ENCODE results near the gene NAT16. TPM values are rescaled to one million over a fixed set of nuclear protein-coding genes. Genes with fewer than 3 reads are reported as not detected.

Gene NAT16
- total RNA-seq, 5 donors from 2014 or later (not counting 1 experiment from before 2014, with no cell fraction given), result not detected

DNA sequence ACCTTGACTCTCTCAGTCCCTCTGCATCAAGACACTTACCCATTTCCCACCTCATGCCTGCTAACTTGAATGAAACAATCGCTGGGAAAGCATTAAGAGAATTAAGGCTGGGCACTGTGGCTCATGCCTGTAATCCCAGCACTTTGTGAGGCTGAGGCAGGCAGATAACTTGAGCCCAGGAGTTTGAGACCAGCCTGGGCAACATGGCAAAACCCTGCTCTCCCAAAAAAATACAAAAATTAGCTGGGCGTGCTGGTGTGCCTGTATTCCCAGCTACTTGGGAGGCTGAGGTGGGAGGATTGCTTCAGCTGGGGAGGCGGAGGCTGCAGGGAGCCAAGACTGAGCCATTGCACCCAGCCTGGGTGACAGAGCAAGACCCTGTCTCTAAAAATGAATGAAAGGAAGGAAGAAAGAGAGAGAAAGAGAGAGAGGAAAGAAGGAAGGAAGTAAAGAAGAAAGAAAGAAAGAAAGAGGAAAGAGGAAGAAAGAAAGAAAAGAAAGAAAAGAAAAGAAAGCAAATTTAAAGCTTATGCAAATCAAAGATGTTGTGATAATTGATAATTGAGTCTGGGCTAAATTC, 52.5 kb downstream of the NAT16 start:
- DNase-seq, result no peak
- Mint-ChIP-seq H3K36me3 (no peaks in the 10 kb centered on the region), H3K4me1 (peaks cover 27 to 37% (median 30%) of the 10 kb centered on the region in 3 donors), H3K27ac (peak overlapping the region; percentile 12 to 28), H3K9me3 (no peaks in the 10 kb centered on the region), H3K4me3 (peak overlapping the region in 1 of 3 donors; percentile 56), H3K27me3 (peaks cover 35 to 67% of the 10 kb centered on the region in 2 donors)
- Histone ChIP-seq H3K36me3 (ENCODE audit: control insufficient read depth in 2 of 2, extremely low read depth in 1 of 2, insufficient read depth in 1 of 2, low read length in 1 of 2) (no peaks in the 10 kb centered on the region), H3K4me3 (ENCODE audit: control insufficient read depth in 1 of 2, extremely low read depth in 1 of 2, low read length in 1 of 2) (peak overlapping the region in 1 of 2 donors; percentile 11), H3K27ac (ENCODE audit: low read length) (no peak overlapping the region), H3K27me3 (replicated peaks in 1 of 2; ENCODE audit: control insufficient read depth in 2 of 2, extremely low read depth in 1 of 2, insufficient read depth in 2 of 2, low read length in 1 of 2) (peaks cover 2 to 74% of the 10 kb centered on the region in 2 experiments), H3K4me1 (ENCODE audit: control insufficient read depth in 1 of 2, extremely low read depth in 1 of 2, insufficient read depth in 2 of 2, low read length in 2 of 2) (peaks cover 3 to 27% of the 10 kb centered on the region in 2 experiments), H3K9me3 (no peaks in the 10 kb centered on the region)
- WGBS (ENCODE audit: insufficient coverage), result 90% methylated on average over 2 of the region's 3 CpGs
- no peak for ATAC-seq (replicated peaks in 1 of 4)
- ChIA-PET CTCF (no interaction called here), POLR2A (interaction anchor here in 1 of 2 donors (0.6 kb wide), 1 partner anchor 1811 kb away, joined by 5 read pairs; no protein-coding TSS in a partner anchor)

GRCh38 chr7:101126651-101127459, 53.2 kb downstream of the NAT16 start, which contains the start of gene SERPINE1:
SERPINE1 (plus strand) TSS chr7:101127104; CDS start chr7:101128394, 1,290 bp downstream.
- H3K27ac Mint-ChIP-seq, result peak within 1 kb of the TSS; percentile 12 to 28
- no peak within 1 kb of the TSS for H3K27ac ChIP-seq (ENCODE audit: low read length)
- H3K4me1 Mint-ChIP-seq, result peaks cover 32 to 42% (median 36%) of the 10 kb centered on the region in 3 donors
- ChIA-PET POLR2A (no interaction called here), CTCF (interaction anchor here in 1 of 2 donors (0.6 to 1.4 kb wide), 2 partner anchors 17 to 67 kb away, joined by 5 to 7 read pairs; no protein-coding TSS in a partner anchor)
- no peaks in the 10 kb centered on the region for H3K36me3 Mint-ChIP-seq
- ATAC-seq (replicated peaks in 1 of 4) (peak; percentile 84 to 92 (median 86)), DNase-seq (peak in 34 of 35 experiments; percentile 8 to 53 (median 31))
- no peaks in the 10 kb centered on the region for H3K9me3 ChIP-seq
- no peaks in the 10 kb centered on the region for H3K36me3 ChIP-seq (ENCODE audit: control insufficient read depth in 2 of 2, extremely low read depth in 1 of 2, insufficient read depth in 1 of 2, low read length in 1 of 2)
- H3K27me3 Mint-ChIP-seq, result peaks cover 40 to 67% of the 10 kb centered on the region in 2 donors
- H3K4me3 ChIP-seq (ENCODE audit: control insufficient read depth in 1 of 2, extremely low read depth in 1 of 2, low read length in 1 of 2), result peak within 1 kb of the TSS in 1 of 2 donors; percentile 12
- peaks cover 2 to 79% of the 10 kb centered on the region in 2 experiments for H3K27me3 ChIP-seq (replicated peaks in 1 of 2; ENCODE audit: control insufficient read depth in 2 of 2, extremely low read depth in 1 of 2, insufficient read depth in 2 of 2, low read length in 1 of 2)
- WGBS (ENCODE audit: insufficient coverage), result 14% methylated on average over 9 of the region's 22 CpGs
- peaks cover 3 to 27% of the 10 kb centered on the region in 2 experiments for H3K4me1 ChIP-seq (ENCODE audit: control insufficient read depth in 1 of 2, extremely low read depth in 1 of 2, insufficient read depth in 2 of 2, low read length in 2 of 2)
- H3K9me3 Mint-ChIP-seq, result no peaks in the 10 kb centered on the region
- peak within 1 kb of the TSS; percentile 32 to 56 (median 50) for H3K4me3 Mint-ChIP-seq

GRCh38 chr7:101125989-101126650, 54.0 kb downstream of the NAT16 start:
- POLR2A ChIA-PET, result no interaction called here

GRCh38 chr7:101124376-101125056, 55.6 kb downstream of the NAT16 start:
- Histone ChIP-seq H3K9me3 (no peaks in the 10 kb centered on the region), H3K27me3 (replicated peaks in 1 of 2; ENCODE audit: control insufficient read depth in 2 of 2, extremely low read depth in 1 of 2, insufficient read depth in 2 of 2, low read length in 1 of 2) (peaks cover 2 to 83% of the 10 kb centered on the region in 2 experiments), H3K4me1 (ENCODE audit: control insufficient read depth in 1 of 2, extremely low read depth in 1 of 2, insufficient read depth in 2 of 2, low read length in 2 of 2) (peaks cover 3 to 27% of the 10 kb centered on the region in 2 experiments), H3K36me3 (ENCODE audit: control insufficient read depth in 2 of 2, extremely low read depth in 1 of 2, insufficient read depth in 1 of 2, low read length in 1 of 2) (no peaks in the 10 kb centered on the region), H3K27ac (ENCODE audit: low read length) (no peak overlapping the region), H3K4me3 (ENCODE audit: control insufficient read depth in 1 of 2, extremely low read depth in 1 of 2, low read length in 1 of 2) (no peak overlapping the region)
- Mint-ChIP-seq H3K4me1 (peaks cover 33 to 45% (median 36%) of the 10 kb centered on the region in 3 donors), H3K9me3 (no peaks in the 10 kb centered on the region), H3K4me3 (no peak overlapping the region), H3K36me3 (no peaks in the 10 kb centered on the region), H3K27ac (no peak overlapping the region), H3K27me3 (peaks cover 41 to 71% of the 10 kb centered on the region in 2 donors)
- ChIA-PET POLR2A (interaction anchor here in 1 of 2 donors (0.6 kb wide), 1 partner anchor 704 kb away, joined by 6 read pairs; no protein-coding TSS in a partner anchor), CTCF (no interaction called here)
- DNase-seq, result no peak
- no peak for ATAC-seq (replicated peaks in 1 of 4)
- WGBS (ENCODE audit: insufficient coverage), result 3% methylated on average over 3 of the region's 7 CpGs

More at GRCh38 chr7:101125989-101126650, 54.0 kb downstream of the NAT16 start:
- Mint-ChIP-seq H3K4me3 (peak overlapping the region in 1 of 3 donors; percentile 56), H3K27ac (no peak overlapping the region), H3K4me1 (peaks cover 33 to 45% (median 36%) of the 10 kb centered on the region in 3 donors), H3K9me3 (no peaks in the 10 kb centered on the region), H3K27me3 (peaks cover 40 to 68% of the 10 kb centered on the region in 2 donors), H3K36me3 (no peaks in the 10 kb centered on the region)
- peak in 3 of 4 experiments; percentile 11 to 31 (median 11) for ATAC-seq (replicated peaks in 1 of 4)
- Histone ChIP-seq H3K27ac (ENCODE audit: low read length) (no peak overlapping the region), H3K4me3 (ENCODE audit: control insufficient read depth in 1 of 2, extremely low read depth in 1 of 2, low read length in 1 of 2) (no peak overlapping the region), H3K9me3 (no peaks in the 10 kb centered on the region), H3K4me1 (ENCODE audit: control insufficient read depth in 1 of 2, extremely low read depth in 1 of 2, insufficient read depth in 2 of 2, low read length in 2 of 2) (peaks cover 3 to 27% of the 10 kb centered on the region in 2 experiments), H3K27me3 (replicated peaks in 1 of 2; ENCODE audit: control insufficient read depth in 2 of 2, extremely low read depth in 1 of 2, insufficient read depth in 2 of 2, low read length in 1 of 2) (peaks cover 2 to 83% of the 10 kb centered on the region in 2 experiments), H3K36me3 (ENCODE audit: control insufficient read depth in 2 of 2, extremely low read depth in 1 of 2, insufficient read depth in 1 of 2, low read length in 1 of 2) (no peaks in the 10 kb centered on the region)
- peak in 2 of 35 experiments; percentile 9 to 13 for DNase-seq
- 18% methylated on average over 10 of the region's 15 CpGs for WGBS (ENCODE audit: insufficient coverage)
- CTCF ChIA-PET, result interaction anchor here in 1 of 2 donors (0.6 to 1.4 kb wide), 2 partner anchors 18 to 68 kb away, joined by 5 to 7 read pairs; no protein-coding TSS in a partner anchor

GRCh38 chr7:101123703-101124068, 56.4 kb downstream of the NAT16 start:
- Histone ChIP-seq H3K27ac (ENCODE audit: low read length) (no peak overlapping the region), H3K4me3 (ENCODE audit: control insufficient read depth in 1 of 2, extremely low read depth in 1 of 2, low read length in 1 of 2) (no peak overlapping the region), H3K27me3 (replicated peaks in 1 of 2; ENCODE audit: control insufficient read depth in 2 of 2, extremely low read depth in 1 of 2, insufficient read depth in 2 of 2, low read length in 1 of 2) (peaks cover 2 to 86% of the 10 kb centered on the region in 2 experiments), H3K4me1 (ENCODE audit: control insufficient read depth in 1 of 2, extremely low read depth in 1 of 2, insufficient read depth in 2 of 2, low read length in 2 of 2) (peaks cover 3 to 27% of the 10 kb centered on the region in 2 experiments), H3K9me3 (no peaks in the 10 kb centered on the region), H3K36me3 (ENCODE audit: control insufficient read depth in 2 of 2, extremely low read depth in 1 of 2, insufficient read depth in 1 of 2, low read length in 1 of 2) (no peaks in the 10 kb centered on the region)
- ATAC-seq (replicated peaks in 1 of 4), result no peak
- CTCF ChIA-PET, result no interaction called here
- Mint-ChIP-seq H3K9me3 (no peaks in the 10 kb centered on the region), H3K4me1 (peaks cover 33 to 45% (median 36%) of the 10 kb centered on the region in 3 donors), H3K27ac (no peak overlapping the region), H3K4me3 (no peak overlapping the region), H3K27me3 (peaks cover 41 to 77% of the 10 kb centered on the region in 2 donors), H3K36me3 (no peaks in the 10 kb centered on the region)
- POLR2A ChIA-PET, result no interaction called here
- no peak for DNase-seq
- WGBS (ENCODE audit: insufficient coverage), result 86% methylated on average over 1 of the region's 3 CpGs

Data from T-cell (primary cell).